GM12891 (cell line): Measurements from ENCODE around the gene GID8.

Source experiments
- PAX5 ChIP-seq: IDR thresholded peaks from 2 replicates; pipeline ENCODE4 v1.6.1; 2011; ENCODE audit warnings: low read length, moderate library complexity, mild to moderate bottlenecking; ENCODE audit not compliant: insufficient read depth, severe bottlenecking
- POLR2A ChIP-seq: IDR thresholded peaks from 2 replicates; pipeline ENCODE4 v1.6.1; 2011; ENCODE audit warnings: low read depth, low read length, control low read depth
- POLR2AphosphoS5 ChIP-seq: IDR thresholded peaks from 2 replicates; pipeline ENCODE4 v1.6.1; 2011; ENCODE audit warnings: low read depth, low read length, control low read depth
- POU2F2 ChIP-seq: IDR thresholded peaks from 2 replicates; pipeline ENCODE4 v1.6.1; 2011; ENCODE audit warnings: low read depth, mild to moderate bottlenecking, control low read depth, low read length, moderate library complexity
- TAF1 ChIP-seq: IDR thresholded peaks from 2 replicates; pipeline ENCODE4 v1.6.1; 2011; ENCODE audit warnings: low read depth, low read length, control low read depth

- no peak for TF ChIP-seq POLR2AphosphoS5
- TF ChIP-seq POLR2A: no peak
- no peak for TF ChIP-seq TAF1
- TF ChIP-seq PAX5: no peak
- no peak for TF ChIP-seq POU2F2
These were observed 40.6 kb downstream of the GID8 start for GRCh38 chr20:62978561-62978943.
